CD4-positive, alpha-beta T cell treated with Interleukin-17A for 1 hour (primary cell): ENCODE data around the gene KRTAP21-3.
"Not testable (repeated sequence)": the region's sequence is repeated elsewhere in the genome, so short reads cannot be mapped to it uniquely, and the experiment has no call there.

Experiments used
- DNase-seq: peaks from one replicate; pipeline ENCODE4 v3.0.0-alpha.2; 2020

Gene KRTAP21-3, protein sequence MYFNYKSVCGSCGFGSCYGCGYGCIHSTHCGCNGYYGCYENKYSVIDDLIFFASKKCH

DNA sequence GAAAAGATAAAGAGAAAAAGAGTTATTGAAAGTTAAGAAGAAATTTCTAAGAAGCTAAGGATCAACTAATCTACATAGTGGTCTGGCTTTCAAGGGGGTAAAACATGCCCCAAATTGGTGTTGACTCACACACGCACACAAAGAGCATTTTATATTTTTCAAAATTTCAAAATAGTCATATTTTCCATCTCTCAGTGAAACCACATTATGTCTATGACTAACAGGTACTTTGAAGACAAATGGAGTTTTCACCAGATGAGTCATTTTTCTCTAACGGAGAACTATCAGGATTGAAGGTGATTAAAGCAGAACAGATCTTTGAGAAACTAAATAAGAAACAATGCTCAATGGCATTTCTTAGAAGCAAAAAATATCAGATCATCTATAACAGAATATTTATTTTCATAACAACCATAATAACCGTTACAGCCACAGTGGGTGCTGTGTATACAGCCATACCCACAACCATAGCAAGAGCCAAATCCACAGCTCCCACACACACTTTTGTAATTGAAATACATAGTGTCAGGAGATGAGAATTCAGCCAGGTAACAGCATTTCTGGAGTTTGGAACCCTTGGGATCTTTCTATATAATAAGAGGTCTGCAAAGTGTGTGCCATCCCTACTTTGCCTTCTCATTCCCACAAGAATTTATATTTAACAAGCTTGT, at the start of gene KRTAP21-3:
KRTAP21-3 (minus strand) TSS at position 539 of the 671 bp plus-strand sequence; CDS start at position 521, 18 bp downstream.
- no peak for DNase-seq

DNA sequence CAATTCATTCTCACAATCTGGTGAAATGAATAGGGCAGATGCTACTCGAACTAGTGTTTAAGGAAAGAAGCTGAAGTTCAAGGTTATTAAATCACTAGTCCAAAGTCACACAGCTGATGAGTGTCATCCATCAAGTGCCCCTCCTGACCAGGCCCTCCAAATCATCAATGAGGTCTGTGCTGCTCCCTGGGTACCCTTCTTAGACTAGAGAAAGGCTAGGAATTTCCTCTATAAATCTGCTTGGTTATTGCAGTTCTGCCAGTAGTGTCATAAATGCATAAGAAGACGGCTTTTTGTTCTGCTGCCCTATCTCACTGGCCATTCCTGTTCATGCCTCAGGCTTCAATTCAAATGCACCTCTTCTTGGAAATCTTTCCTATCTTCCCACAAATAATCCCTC, 42.2 kb upstream of the KRTAP21-3 start:
- no peak for DNase-seq

DNA sequence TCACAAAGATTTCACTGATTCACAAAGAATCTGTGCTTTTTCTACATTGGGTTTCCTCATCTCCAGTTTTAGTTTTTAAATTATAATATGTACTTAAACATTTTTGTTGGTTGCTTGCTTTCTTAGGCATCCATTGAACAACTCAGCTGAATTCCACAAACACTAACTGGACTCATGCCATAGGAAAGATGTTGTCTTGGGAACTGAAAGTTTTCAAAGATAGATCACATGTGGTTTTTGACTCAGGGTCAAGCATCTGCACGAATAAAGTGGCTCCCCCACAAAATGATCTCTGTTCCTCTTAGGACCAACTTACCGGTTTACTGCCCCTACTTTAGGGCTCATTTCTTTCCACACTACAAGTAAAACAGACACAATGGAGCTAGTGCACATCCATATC, 39.7 kb upstream of the KRTAP21-3 start:
- no peak for DNase-seq

DNA sequence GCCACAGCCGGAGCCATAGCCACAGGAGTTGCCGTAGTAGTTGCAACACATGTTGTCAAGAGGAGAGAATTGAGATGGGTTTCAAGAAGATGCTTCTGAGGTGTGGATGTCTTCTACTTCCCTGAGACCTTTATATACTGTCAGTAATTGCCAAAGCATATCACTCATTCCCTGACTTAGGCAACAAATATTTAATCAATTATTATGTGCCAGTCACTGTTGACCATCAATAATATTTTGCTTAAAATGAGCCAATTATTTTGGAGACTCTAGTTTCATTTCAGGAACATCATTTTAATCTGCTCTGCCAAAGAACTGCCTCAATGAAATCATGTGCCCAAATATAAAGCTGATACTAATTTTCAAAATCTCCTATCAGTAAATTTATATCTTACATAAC, 36.8 kb upstream of the KRTAP21-3 start, which contains the start of gene KRTAP21-1:
KRTAP21-1 (minus strand) TSS at position 101 of the 400 bp plus-strand sequence; CDS start at position 51, 50 bp downstream.
- not testable (repeated sequence) for DNase-seq

DNA sequence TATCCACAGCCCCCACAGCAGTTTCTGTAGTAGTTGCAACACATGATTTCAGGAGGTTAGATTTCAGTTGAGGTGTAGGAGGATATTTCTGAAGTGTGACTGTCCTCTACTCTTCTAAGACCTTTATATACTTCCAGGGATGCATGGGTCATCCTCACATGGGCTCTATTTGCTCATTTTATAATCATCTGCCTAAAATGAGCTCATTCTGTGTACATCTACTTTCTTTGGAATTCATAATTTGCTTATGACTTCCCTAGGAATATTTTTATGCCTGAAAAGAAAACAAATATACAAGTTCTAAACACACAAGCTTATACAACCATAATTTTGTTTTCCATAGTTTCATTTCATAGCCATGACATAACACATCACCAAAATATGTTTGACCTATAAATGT, 28.6 kb upstream of the KRTAP21-3 start, which contains the start of gene KRTAP21-2:
KRTAP21-2 (minus strand) TSS at position 101 of the 400 bp plus-strand sequence; CDS start at position 44, 57 bp downstream.
- no peak for DNase-seq

DNA sequence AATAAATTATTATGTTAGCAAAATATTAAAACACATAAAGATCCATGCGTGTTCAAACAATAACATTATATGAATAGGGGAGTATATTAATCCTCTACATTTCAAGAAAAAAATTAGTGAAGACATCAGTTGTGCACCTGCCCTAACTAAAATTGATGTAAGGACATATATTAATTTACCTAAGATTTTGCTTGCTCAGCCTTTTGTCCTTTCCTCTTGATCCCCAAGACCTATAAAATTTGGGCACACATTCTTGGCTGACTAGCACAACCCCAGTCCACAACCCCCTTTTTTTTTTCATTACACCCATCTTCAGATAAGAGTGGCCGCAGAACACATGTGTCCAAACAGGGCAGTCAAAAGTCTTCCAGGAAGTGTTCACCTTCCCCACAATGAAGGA, 21.9 kb upstream of the KRTAP21-3 start:
- DNase-seq, result no peak

DNA sequence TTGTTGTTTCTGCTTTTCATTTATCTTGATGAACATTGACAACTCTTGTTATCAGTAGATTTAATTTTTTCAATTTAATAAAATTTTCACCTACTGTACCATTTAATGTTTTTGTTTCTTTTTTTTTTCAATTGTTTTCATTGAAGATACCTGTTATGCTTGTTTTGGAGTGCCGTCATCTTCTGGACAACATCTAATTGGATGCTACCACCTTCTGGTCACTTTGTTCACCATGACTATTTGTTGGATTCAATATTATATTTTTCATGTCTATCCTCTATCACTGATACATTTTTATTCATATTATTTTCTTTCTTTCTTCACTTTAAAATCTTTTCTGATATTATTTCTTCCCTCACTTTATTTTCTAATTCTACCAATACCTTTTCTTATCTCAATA, 14.4 kb upstream of the KRTAP21-3 start:
- no peak for DNase-seq

DNA sequence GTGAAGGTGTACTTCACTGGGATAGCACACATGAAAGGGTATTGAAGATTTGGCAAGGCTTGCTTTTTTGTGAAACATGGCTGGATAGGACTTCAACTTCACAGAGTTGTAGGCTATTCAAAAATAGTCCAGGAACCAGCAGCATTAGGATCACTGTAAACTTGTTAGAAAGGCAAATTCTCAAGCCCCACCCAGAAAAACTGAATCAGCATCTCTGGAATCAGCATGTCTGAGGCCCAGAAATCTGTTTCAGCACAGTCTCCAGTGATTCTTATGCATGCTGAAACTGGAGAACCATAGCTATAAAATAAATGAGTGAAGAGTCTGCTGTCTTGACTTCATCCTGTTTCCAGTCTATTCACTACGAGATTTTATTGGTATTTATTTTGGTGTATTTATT, 8.1 kb upstream of the KRTAP21-3 start:
- no peak for DNase-seq

DNA sequence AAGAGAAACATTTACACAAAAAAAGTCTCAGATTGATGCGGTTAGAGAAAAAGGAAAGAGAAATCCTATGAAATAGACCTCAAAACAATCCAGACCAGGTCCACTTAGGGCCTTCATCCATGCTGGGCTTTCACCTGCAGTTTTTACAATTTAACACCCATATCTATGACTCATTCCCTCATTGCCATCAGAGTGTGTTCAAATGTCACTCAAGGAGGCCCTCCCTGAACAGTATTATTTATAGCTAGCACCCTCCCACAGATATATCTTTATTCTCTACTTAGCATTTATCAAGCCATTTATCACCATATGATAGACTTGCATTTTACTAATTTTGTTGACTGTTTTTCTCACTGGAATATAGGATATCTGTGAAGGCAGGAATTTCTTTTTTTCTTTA, 824 bp upstream of the KRTAP21-3 start:
- DNase-seq, result no peak

DNA sequence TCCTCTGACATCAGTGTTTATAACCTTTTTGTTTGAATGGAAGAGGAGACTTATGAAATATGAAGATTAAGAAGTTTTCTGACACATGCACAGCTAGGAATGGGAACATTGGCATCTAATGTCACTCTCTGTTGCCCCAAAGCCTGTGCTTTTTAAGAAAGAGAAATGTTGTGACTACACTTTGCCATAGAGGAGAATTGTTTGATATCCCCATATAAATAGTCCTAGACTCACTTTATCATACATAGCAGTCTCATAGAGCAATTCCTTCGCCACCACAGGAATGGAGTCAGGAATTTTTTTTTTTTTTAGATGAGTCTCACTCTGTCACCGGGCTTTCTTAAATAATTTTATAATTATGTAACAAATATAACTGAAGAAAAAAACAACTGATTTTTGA, 1.5 kb downstream of the KRTAP21-3 start:
- no peak for DNase-seq

DNA sequence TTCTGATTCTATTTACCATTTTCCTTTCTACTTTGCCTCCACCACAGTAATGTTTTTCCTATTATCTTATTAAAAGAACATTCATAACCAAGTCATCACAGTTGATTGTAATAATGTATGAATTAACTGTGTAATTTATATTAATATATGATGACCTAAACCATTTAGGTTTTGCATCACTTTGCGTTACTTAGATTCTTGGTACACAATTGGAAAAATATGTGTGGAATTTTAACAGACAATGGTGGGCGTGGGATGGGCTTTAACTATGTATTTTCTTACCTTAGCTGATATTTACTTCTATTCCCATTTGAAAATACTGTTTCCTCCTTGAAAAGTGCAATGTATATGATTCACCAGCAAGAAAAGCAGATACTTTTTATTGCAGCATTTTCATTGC, 3.6 kb downstream of the KRTAP21-3 start:
- no peak for DNase-seq

DNA sequence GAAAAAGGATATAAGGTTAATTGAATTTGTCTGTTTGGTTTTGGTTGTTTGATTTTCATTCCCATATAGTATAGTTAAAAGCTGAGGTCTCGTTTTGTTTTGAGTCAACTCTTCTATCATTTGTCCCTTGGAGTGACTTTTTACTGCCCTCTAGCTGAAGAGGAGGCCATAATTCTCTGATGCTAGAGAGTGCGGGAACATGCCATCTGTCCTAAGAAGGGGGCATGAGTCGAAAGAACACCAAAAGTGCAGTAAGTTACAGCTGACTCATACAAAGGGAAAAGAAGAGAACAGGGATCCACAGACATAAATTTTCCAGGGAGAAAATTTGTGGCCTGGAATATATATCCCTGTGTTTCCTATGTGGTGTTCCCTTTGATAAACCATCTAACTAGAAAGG, 4.1 kb downstream of the KRTAP21-3 start:
- no peak for DNase-seq

DNA sequence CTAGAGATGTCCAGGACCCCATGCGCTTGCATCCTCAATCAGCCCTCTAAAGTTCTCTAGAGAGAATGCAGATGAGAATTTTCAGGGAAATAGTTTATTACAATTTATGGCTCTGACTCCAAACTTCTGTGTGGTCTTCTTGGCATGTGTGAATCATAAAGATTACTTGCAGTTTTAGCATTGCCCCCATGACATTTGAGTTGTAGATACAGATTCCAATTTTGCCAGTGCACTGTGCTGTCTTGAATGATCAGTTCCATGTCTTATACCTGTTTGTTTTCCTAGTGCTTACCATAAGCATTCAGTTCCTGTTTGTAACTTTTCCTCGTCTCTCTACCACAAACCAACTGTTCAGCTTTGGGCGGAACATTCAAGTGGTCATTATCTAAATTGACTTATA, 4.8 kb downstream of the KRTAP21-3 start:
- DNase-seq, result no peak

DNA sequence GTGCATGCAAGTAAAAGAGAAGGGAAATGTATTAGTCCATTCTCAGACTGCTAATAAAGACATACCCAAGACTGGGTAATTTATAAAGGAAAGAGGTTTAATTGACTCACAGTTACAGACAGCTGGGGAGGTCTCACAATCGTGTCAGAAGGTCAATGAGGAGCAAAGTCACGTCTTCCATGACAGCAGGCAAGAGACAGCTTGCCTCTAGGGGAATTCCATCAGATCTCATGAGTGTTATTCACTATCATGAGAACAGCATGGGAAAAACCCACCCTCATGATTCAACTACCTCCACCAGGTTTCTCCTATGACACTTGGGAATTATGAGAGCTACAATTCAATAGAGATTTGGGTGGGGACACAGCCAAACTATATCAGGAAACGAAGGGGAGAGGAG, 8.1 kb downstream of the KRTAP21-3 start:
- DNase-seq, result no peak

DNA sequence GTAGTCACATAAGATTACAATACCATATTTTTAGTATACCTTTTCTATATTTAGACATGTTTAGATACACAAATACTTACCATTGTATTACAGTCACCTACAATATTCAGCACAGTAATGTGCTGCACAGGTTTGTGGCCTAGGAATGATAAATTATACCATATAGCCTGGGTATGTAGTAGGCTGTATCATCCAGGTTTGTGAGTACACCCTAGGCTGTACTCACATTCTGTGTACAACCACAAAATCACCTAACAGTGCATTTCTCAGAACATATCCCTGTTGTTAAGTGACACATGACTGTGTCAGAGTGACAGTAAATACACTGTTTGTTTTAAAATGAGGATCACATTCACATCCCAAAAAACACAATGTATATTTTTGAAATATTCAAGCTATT, 11.2 kb downstream of the KRTAP21-3 start:
- DNase-seq, result no peak

DNA sequence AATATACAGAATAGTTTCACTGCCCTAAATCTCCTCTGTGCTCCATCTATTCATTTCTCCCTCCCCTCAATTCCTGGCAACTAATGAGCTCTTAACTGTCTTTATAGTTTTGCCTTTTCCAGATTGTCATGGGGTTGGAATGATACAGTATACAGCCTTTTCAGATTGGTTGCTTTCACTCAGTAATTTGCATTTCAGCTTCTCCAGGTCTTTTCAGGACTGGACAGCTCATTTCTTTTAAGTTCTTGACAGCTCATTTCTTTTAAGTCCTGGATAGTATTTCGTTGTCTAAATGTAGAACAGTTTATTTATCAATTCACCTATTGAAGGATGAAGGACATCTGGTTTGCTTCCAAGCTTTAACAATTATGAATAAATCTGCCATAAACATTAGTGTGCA, 22.6 kb downstream of the KRTAP21-3 start:
- no peak for DNase-seq

DNA sequence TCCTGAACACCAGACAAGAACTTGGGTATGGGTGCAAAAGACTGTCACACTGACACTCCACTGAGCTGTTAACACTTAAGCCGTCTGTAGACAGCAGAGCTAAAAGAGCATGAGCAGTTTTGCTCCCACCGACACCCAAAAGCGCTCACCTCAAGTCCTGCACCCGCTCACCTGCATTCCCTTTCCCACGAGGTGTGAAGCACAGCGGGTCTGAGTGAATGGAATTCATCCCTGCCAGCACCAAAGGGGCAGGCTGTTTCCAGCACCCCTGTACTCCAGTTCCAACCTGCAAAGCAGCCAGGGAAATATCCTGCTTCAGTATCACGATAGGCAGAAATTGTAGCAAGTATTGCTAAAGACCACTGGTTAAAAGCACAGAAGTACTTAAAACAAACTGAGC, 28.8 kb downstream of the KRTAP21-3 start:
- no peak for DNase-seq

DNA sequence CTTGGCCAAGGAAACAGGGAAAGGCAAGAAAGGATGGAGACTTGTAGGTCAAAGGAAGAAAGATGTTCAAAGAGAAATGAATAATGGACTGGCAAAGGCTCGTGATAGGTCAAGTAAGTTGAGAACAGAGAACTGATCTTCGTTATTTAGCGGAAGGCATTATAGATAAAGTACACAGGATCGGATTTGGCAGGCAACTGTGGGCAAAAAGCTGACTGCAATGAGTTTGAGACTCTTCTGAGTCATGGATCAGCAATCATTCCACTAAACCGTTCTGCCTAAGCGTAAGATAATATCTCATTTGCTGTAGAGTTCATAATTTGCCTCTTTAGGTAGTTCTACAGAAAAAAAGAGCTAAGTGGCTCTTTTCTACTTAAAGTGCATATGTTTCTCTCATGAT, 34.1 kb downstream of the KRTAP21-3 start:
- no peak for DNase-seq

DNA sequence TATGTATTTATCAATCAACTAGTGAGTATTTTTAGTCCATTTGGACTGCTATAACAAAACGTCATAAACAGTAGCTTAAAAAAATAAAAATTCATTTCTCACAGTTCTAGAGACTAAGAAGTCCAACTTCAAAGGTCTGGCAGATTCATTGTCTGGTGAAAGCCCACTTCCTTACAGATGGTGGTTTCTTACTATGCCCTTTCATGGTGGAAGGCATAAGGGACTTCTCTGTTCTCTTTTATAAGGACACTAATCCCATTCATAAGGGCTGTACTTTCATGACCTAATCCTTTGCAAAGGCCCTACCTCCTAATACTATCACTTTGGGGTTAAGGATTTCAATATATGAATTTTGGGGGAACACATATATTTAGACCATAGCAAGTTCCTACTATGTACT, 38.0 kb downstream of the KRTAP21-3 start:
- DNase-seq, result no peak

DNA sequence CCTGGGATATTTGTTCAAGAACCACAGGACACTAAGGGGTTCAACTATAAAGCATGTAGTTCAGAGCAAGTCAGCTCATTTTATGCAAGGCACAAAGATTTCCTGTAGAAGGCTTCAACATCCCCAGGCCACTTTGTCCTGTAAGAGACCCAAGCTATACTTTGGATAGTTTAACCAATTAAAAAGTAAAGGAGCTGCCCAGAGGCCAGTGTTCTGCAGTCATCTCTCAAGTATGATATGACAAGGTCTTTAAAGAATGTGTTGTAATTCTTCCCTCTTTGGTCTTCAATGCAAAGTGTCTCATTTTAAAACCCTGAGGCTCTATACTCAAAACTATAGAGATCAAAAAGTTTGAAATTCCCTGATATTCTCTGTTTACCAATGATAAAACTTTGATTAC, 41.8 kb downstream of the KRTAP21-3 start:
- no peak for DNase-seq

DNA sequence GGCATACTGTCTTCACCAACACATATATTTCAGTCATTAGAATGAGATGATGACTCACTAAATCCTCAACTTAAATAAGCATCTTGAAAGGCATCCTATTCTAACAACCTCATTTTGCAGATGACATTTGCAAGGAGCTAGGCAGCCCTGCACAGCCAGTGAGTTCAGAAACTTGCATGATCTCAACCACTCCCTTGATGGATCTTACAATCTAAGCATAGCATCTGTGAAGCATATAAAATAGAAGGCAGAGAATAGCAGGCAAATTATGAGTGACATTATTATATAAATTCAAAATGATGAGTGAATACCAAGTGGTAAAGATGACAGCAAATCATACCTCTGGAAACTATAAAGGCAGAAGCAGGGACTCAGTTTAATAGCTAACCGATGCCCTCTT, 44.3 kb downstream of the KRTAP21-3 start:
- no peak for DNase-seq

DNA sequence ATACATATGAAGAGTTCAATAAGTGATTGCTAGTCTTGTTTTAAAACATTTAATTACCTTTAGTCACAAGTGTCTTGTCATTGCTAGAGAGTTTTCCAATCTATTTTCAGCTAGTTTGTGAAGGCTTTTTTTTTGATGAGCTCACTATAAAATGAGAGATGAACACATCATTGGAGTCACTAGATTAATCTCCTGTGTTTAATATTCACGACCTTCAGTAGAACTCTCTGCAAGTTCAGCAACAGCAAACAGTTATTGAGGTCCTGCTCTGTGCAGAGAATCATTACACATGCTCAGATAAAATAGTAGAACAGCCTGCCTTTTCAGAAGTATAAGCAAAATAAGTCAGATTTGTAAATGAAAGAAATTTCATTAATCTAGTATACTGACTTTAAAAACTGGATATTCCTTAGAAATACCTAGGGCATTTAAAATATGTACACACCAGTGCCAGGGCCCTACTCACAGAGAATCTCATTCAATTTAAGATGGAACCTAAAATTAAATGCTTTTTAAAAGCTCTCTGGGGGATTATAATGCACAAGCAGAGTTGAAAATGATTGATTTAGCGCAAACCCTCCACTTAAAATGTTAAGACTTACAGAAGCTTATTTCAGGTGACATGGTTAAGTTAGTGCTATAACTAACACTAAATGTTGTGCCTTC, 45.5 kb downstream of the KRTAP21-3 start:
- no peak for DNase-seq

DNA sequence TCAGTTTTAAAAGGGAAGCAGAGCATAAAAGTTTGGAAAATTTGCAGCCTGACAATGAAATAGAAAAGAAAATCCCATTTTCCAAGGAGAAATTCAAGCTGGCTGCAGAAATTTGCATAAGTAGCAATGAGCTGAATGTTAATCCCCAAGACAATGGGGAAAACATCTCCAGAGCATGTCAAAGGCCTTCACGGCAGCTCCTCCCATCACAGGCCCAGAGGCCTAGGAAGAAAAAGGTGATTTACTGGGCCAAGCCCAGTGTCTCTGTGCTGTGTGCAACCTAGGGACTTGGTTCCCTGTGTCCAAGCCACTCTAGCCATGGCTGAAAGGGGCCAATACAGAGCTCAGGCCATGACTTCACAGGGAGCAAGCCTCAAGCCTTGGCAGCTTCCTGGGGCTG, 49.8 kb downstream of the KRTAP21-3 start:
- no peak for DNase-seq
